GM12864 (cell line): ENCODE results near the gene CNNM1.

ENCODE experiments used
- DNase-seq: peaks from one replicate; pipeline ENCODE4 v3.0.0-alpha.2; 2011; ENCODE audit warnings: low read depth
- H3K4me3 ChIP-seq: 2 replicates; pipeline ENCODE4 v1.5.1; 2011; ENCODE audit warnings: mild to moderate bottlenecking, low read depth, low read length, control low read depth
- CTCF ChIP-seq: IDR thresholded peaks from 2 replicates; pipeline ENCODE4 v1.5.1; 2011; ENCODE audit warnings: low read depth, mild to moderate bottlenecking, moderate library complexity, low read length, control low read depth, inconsistent platforms; ENCODE audit errors: missing control alignments

CNNM1 gene

GRCh38 chr10:99421233-99421739, 92.1 kb downstream of the CNNM1 start:
- no peak for TF ChIP-seq CTCF
- no peak overlapping the region for H3K4me3 ChIP-seq
- DNase-seq = no peak

- no peak overlapping the region for H3K4me3 ChIP-seq
- no peak for DNase-seq
- no peak for TF ChIP-seq CTCF
These were observed 93.5 kb downstream of the CNNM1 start for GRCh38 chr10:99422529-99423096.

- no peak for DNase-seq
- H3K4me3 ChIP-seq = no peak overlapping the region
- no peak for TF ChIP-seq CTCF
These were observed 95.5 kb downstream of the CNNM1 start for GRCh38 chr10:99424656-99425055.

- no peak overlapping the region for H3K4me3 ChIP-seq
- DNase-seq = no peak
- no peak for TF ChIP-seq CTCF
These were observed 96.0 kb downstream of the CNNM1 start for GRCh38 chr10:99425204-99425603.

- no peak for DNase-seq
- H3K4me3 ChIP-seq = no peak overlapping the region
- TF ChIP-seq CTCF = no peak
These were observed 97.5 kb downstream of the CNNM1 start for GRCh38 chr10:99426689-99427088.

GRCh38 chr10:99427566-99428190, 98.5 kb downstream of the CNNM1 start:
- H3K4me3 ChIP-seq = no peak overlapping the region
- TF ChIP-seq CTCF = no peak
- no peak for DNase-seq
